Gastrocnemius medialis (tissue), 4 donors: ENCODE data around the gene HDC.

Source experiments
- POLR2A ChIP-seq, 2 donors: fragments of 450-650 bp; IDR thresholded peaks; one replicate each; pipeline ENCODE4 v1.6.1; 2017; ENCODE audit warnings: antibody characterized with exemption in 2 of 2, mild to moderate bottlenecking in 2 of 2, moderate library complexity in 2 of 2
- TF ChIP-seq, protein P1 (sequence below), 5 experiments: fragments of 450-650 bp in 3 of 5; fragments of 200-600 bp in 2 of 5; sonication (generic) in 2 of 5; IDR thresholded peaks in 4 of 5; conservative IDR thresholded peaks in 1 of 5; 1 replicate in 4 of 5; 2 replicates in 1 of 5; pipeline ENCODE4 v1.5.1; 2016 to 2019; ENCODE audit warnings: antibody characterized with exemption in 5 of 5, mild to moderate bottlenecking in 3 of 5, moderate library complexity in 3 of 5

DNA sequence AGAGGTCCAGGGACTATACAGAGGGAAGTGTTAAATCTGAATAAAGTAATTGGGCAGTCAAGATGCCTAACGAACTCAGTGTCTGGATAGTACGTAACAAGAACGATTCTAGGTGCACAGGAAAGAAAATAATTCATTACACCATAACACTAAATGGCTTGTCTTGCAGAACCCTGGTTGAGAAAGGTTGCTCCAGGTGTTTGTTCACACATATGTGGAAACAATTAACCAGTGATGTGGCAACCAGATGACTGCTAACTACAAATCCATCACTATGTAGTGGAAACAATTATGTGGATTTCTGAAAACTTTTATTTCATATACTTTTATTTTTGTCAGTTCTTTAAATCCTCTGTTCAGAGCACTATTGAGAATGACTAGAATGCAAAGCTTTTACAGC lies 10.4 kb upstream of the HDC start:
- TF ChIP-seq POLR2A (IDR thresholded peaks at IDR 0.05), result no peak
- TF ChIP-seq, protein P1, sequence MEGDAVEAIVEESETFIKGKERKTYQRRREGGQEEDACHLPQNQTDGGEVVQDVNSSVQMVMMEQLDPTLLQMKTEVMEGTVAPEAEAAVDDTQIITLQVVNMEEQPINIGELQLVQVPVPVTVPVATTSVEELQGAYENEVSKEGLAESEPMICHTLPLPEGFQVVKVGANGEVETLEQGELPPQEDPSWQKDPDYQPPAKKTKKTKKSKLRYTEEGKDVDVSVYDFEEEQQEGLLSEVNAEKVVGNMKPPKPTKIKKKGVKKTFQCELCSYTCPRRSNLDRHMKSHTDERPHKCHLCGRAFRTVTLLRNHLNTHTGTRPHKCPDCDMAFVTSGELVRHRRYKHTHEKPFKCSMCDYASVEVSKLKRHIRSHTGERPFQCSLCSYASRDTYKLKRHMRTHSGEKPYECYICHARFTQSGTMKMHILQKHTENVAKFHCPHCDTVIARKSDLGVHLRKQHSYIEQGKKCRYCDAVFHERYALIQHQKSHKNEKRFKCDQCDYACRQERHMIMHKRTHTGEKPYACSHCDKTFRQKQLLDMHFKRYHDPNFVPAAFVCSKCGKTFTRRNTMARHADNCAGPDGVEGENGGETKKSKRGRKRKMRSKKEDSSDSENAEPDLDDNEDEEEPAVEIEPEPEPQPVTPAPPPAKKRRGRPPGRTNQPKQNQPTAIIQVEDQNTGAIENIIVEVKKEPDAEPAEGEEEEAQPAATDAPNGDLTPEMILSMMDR (IDR thresholded peaks at IDR 0.05 in 4 of 5, conservative IDR thresholded peaks at IDR 0.05 in 1 of 5), result no peak
